ENCODE data around the gene CNR2. TPM values are rescaled to one million over a fixed set of nuclear protein-coding genes. Genes with fewer than 3 reads are reported as not detected.

The CNR2 gene
- polyA plus RNA-seq, 3 donors: 0.03 to 0.12 (median 0.11) TPM

GRCh38 chr1:23914921-23915320 is 1.8 kb upstream of the CNR2 start:
- no peaks in the 10 kb centered on the region for H3K27me3 ChIP-seq (ENCODE audit: control insufficient read depth in 2 of 2, insufficient read depth in 2 of 2, low read length in 2 of 2)
- no peak overlapping the region for H3K4me2 ChIP-seq (replicated peaks; ENCODE audit: extremely low read depth, low read length, poor library complexity, severe bottlenecking)
- no peak overlapping the region for H3K9ac ChIP-seq (ENCODE audit: insufficient read depth, low read length, poor library complexity, severe bottlenecking)
- H3K36me3 ChIP-seq (replicated peaks in 1 of 2; ENCODE audit: control insufficient read depth in 1 of 2, insufficient read depth in 2 of 2, low read length in 2 of 2): no peaks in the 10 kb centered on the region
- no peak for DNase-seq
- H3K27ac Mint-ChIP-seq: peak overlapping the region in 2 of 7 donors; percentile 18 to 75
- no peaks in the 10 kb centered on the region for H3K9me3 ChIP-seq (replicated peaks in 1 of 2; ENCODE audit: control insufficient read depth in 1 of 2, insufficient read depth in 1 of 2, low read length in 2 of 2)
- intact Hi-C loops (cut with micrococcal nuclease): loop anchor here (5.0 to 10.0 kb wide), 3 partner anchors 42 to 110 kb away; partner anchors contain the start of genes FUCA1 (in 1 of the 2), GALE (in 1 of the 2) and PNRC2 (in 1 of the 2)
- peaks cover 0 to 5% of the 10 kb centered on the region in 2 donors for H3K36me3 Mint-ChIP-seq
- H3K4me1 ChIP-seq (ENCODE audit: control insufficient read depth in 1 of 2, insufficient read depth in 2 of 2, low read length in 2 of 2): peaks cover 57 to 58% of the 10 kb centered on the region in 2 donors
- no peak overlapping the region for H3K27ac ChIP-seq (ENCODE audit: low read depth in 1 of 2, low read length in 2 of 2)
- H4K20me1 ChIP-seq (ENCODE audit: insufficient read depth, low read length): no peaks in the 10 kb centered on the region
- H3K9me3 Mint-ChIP-seq: peaks cover 0 to 1% (median 0%) of the 10 kb centered on the region in 7 donors
- H3K79me2 ChIP-seq (ENCODE audit: insufficient read depth, low read length): no peaks in the 10 kb centered on the region
- no CpG with 5 or more reads among the region's 4 CpGs for WGBS (ENCODE audit: insufficient coverage)
- H2AFZ ChIP-seq (ENCODE audit: insufficient read depth, low read depth, low read length, poor library complexity, severe bottlenecking): no peak overlapping the region
- no peak overlapping the region for H3K4me3 ChIP-seq (replicated peaks in 1 of 3; ENCODE audit: low read depth in 2 of 3, low read length in 3 of 3)
- no peak overlapping the region for H3K4me3 Mint-ChIP-seq
- TF ChIP-seq, protein P1, sequence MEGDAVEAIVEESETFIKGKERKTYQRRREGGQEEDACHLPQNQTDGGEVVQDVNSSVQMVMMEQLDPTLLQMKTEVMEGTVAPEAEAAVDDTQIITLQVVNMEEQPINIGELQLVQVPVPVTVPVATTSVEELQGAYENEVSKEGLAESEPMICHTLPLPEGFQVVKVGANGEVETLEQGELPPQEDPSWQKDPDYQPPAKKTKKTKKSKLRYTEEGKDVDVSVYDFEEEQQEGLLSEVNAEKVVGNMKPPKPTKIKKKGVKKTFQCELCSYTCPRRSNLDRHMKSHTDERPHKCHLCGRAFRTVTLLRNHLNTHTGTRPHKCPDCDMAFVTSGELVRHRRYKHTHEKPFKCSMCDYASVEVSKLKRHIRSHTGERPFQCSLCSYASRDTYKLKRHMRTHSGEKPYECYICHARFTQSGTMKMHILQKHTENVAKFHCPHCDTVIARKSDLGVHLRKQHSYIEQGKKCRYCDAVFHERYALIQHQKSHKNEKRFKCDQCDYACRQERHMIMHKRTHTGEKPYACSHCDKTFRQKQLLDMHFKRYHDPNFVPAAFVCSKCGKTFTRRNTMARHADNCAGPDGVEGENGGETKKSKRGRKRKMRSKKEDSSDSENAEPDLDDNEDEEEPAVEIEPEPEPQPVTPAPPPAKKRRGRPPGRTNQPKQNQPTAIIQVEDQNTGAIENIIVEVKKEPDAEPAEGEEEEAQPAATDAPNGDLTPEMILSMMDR (IDR thresholded peaks at IDR 0.05): no peak
- H3K27me3 Mint-ChIP-seq (ENCODE audit: low read depth in 3 of 3): no peaks in the 10 kb centered on the region
- H3K4me1 Mint-ChIP-seq: peaks cover 60% of the 10 kb centered on the region

DNA sequence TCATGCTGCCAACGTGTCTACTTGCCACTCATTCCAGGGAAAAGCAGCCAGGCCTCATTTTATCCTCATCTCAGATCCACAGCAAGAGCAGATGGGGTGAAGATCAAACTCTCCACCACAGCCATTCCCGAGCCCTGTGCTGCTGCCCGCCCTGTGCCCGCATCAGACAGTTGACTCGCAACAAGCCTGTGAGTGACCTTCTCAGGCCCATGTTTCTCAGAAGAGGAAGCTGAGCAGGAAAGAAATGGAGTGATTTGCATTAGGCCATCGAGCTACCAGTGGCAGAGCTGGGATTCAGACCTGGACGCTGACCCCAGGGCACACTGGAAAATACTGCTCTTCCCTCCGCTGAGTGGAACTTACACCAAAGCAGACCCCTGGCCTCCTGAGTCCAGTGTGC is 1.2 kb downstream of the CNR2 start:
- peak overlapping the region in 1 of 2 donors; percentile 31 for H3K4me3 Mint-ChIP-seq
- peaks cover 74% of the 10 kb centered on the region for H3K4me1 Mint-ChIP-seq
- H3K27ac ChIP-seq (ENCODE audit: low read depth in 1 of 2, low read length in 2 of 2): peak overlapping the region in 1 of 2 donors; percentile 20
- no peaks in the 10 kb centered on the region for H3K27me3 ChIP-seq (ENCODE audit: control insufficient read depth in 2 of 2, insufficient read depth in 2 of 2, low read length in 2 of 2)
- no peaks in the 10 kb centered on the region for H4K20me1 ChIP-seq (ENCODE audit: insufficient read depth, low read length)
- TF ChIP-seq, protein P1 (IDR thresholded peaks at IDR 0.05): no peak
- peaks cover 77 to 79% of the 10 kb centered on the region in 2 donors for H3K4me1 ChIP-seq (ENCODE audit: control insufficient read depth in 1 of 2, insufficient read depth in 2 of 2, low read length in 2 of 2)
- intact Hi-C loops (cut with micrococcal nuclease): loop anchor here in 1 of 2 donors (10.0 kb wide), 1 partner anchor 107 kb away; the partner anchor contains the start of gene GALE
- DNase-seq: peak in 2 of 3 donors; percentile 40 to 43
- H3K36me3 Mint-ChIP-seq: peaks cover 0 to 5% of the 10 kb centered on the region in 2 donors
- 73% methylated on average over 4 of the region's 8 CpGs for WGBS (ENCODE audit: insufficient coverage)
- H3K36me3 ChIP-seq (replicated peaks in 1 of 2; ENCODE audit: control insufficient read depth in 1 of 2, insufficient read depth in 2 of 2, low read length in 2 of 2): no peaks in the 10 kb centered on the region
- H3K4me2 ChIP-seq (replicated peaks; ENCODE audit: extremely low read depth, low read length, poor library complexity, severe bottlenecking): no peak overlapping the region
- peaks cover 0 to 2% (median 0%) of the 10 kb centered on the region in 7 donors for H3K9me3 Mint-ChIP-seq
- no peak overlapping the region for H3K9ac ChIP-seq (ENCODE audit: insufficient read depth, low read length, poor library complexity, severe bottlenecking)
- no peaks in the 10 kb centered on the region for H3K9me3 ChIP-seq (replicated peaks in 1 of 2; ENCODE audit: control insufficient read depth in 1 of 2, insufficient read depth in 1 of 2, low read length in 2 of 2)
- H3K79me2 ChIP-seq (ENCODE audit: insufficient read depth, low read length): no peaks in the 10 kb centered on the region
- H2AFZ ChIP-seq (ENCODE audit: insufficient read depth, low read depth, low read length, poor library complexity, severe bottlenecking): no peak overlapping the region
- peak overlapping the region in 3 of 7 donors; percentile 3 to 74 (median 28) for H3K27ac Mint-ChIP-seq
- no peaks in the 10 kb centered on the region for H3K27me3 Mint-ChIP-seq (ENCODE audit: low read depth in 3 of 3)
- H3K4me3 ChIP-seq (replicated peaks in 1 of 3; ENCODE audit: low read depth in 2 of 3, low read length in 3 of 3): no peak overlapping the region
